Neuronal stem cell (in vitro differentiated cells): ENCODE measurements around the gene CRACR2B.

Source experiments
- DNase-seq: peaks from one replicate; pipeline ENCODE4 v3.0.0-alpha.2; 2013; ENCODE audit warnings: low spot score
- H2AFZ ChIP-seq: one replicate; pipeline ENCODE4 v1.6.1; 2013; ENCODE audit warnings: mild to moderate bottlenecking, low read length, inconsistent platforms
- H2AK5ac ChIP-seq: 2 replicates; pipeline ENCODE4 v1.6.1; 2013; ENCODE audit warnings: low read depth, mild to moderate bottlenecking, inconsistent platforms, low read length, moderate library complexity, mixed read lengths
- H2BK120ac ChIP-seq: 2 replicates; pipeline ENCODE4 v1.6.1; 2013; ENCODE audit warnings: low read depth, mild to moderate bottlenecking, inconsistent platforms, low read length, moderate library complexity, mixed read lengths
- H2BK12ac ChIP-seq: one replicate; pipeline ENCODE4 v1.6.1; 2013; ENCODE audit warnings: low read length, inconsistent platforms
- H2BK15ac ChIP-seq: 2 replicates; pipeline ENCODE4 v1.6.1; 2013; ENCODE audit warnings: mild to moderate bottlenecking, low read length, inconsistent platforms, mixed read lengths
- H2BK5ac ChIP-seq: one replicate; pipeline ENCODE4 v1.6.1; 2013; ENCODE audit warnings: inconsistent platforms, mild to moderate bottlenecking, low read length, moderate library complexity
- H3K14ac ChIP-seq: one replicate; pipeline ENCODE4 v1.6.1; 2013; ENCODE audit warnings: low read length, inconsistent platforms
- H3K18ac ChIP-seq: 2 replicates; pipeline ENCODE4 v1.6.1; 2013; ENCODE audit warnings: low read length, inconsistent platforms
- H3K23ac ChIP-seq: 2 replicates; pipeline ENCODE4 v1.6.1; 2013; ENCODE audit warnings: low read depth, mild to moderate bottlenecking, mixed read lengths, low read length, inconsistent platforms; ENCODE audit not compliant: poor library complexity
- H3K27ac ChIP-seq: replicated peaks from 3 replicates; pipeline ENCODE4 v1.5.1; 2013; ENCODE audit warnings: low read length, inconsistent platforms
- H3K27me3 ChIP-seq, 3 experiments: 2 replicates each; pipeline ENCODE4 v1.6.1; 2013; ENCODE audit warnings: low read length in 3 of 3, mild to moderate bottlenecking in 2 of 3, inconsistent platforms in 1 of 3, low read depth in 1 of 3, mixed read lengths in 1 of 3, moderate library complexity in 1 of 3; ENCODE audit not compliant: control insufficient read depth in 3 of 3, insufficient read depth in 3 of 3
- H3K36me3 ChIP-seq, 2 donors: replicated peaks in 1 of 2; 2 replicates each; pipeline ENCODE4 v1.6.1; 2013; ENCODE audit warnings: low read length in 2 of 2; ENCODE audit not compliant: control insufficient read depth in 2 of 2, insufficient read depth in 2 of 2
- H3K4ac ChIP-seq: 2 replicates; pipeline ENCODE4 v1.6.1; 2013; ENCODE audit warnings: inconsistent platforms, mild to moderate bottlenecking, low read length, moderate library complexity
- H3K4me1 ChIP-seq, 2 donors: 1 replicate in 1 of 2; 2 replicates in 1 of 2; pipeline ENCODE4 v1.6.1; 2013; ENCODE audit warnings: low read length in 2 of 2, low read depth in 1 of 2; ENCODE audit not compliant: control insufficient read depth in 2 of 2, insufficient read depth in 1 of 2
- H3K4me2 ChIP-seq: one replicate; pipeline ENCODE4 v1.6.1; 2013; ENCODE audit warnings: mild to moderate bottlenecking, low read length, inconsistent platforms; ENCODE audit not compliant: insufficient read depth, poor library complexity, severe bottlenecking
- H3K4me3 ChIP-seq, 2 donors: 2 replicates each; pipeline ENCODE4 v1.5.1; 2013; ENCODE audit warnings: low read length in 2 of 2, mild to moderate bottlenecking in 2 of 2, inconsistent platforms in 1 of 2, moderate library complexity in 1 of 2
- H3K79me1 ChIP-seq: one replicate; pipeline ENCODE4 v1.6.1; 2013; ENCODE audit warnings: low read depth, mild to moderate bottlenecking, inconsistent platforms, low read length, moderate library complexity
- H3K9ac ChIP-seq: one replicate; pipeline ENCODE4 v1.6.1; 2013; ENCODE audit warnings: mild to moderate bottlenecking, low read depth, low read length, inconsistent platforms; ENCODE audit not compliant: poor library complexity
- H3K9me3 ChIP-seq, 2 donors: replicated peaks in 1 of 2; 2 replicates each; pipeline versions ENCODE3 to v1.6.1; 2013; ENCODE audit warnings: low read length in 2 of 2, mild to moderate bottlenecking in 2 of 2, inconsistent platforms in 1 of 2, low read depth in 1 of 2, mixed read lengths in 1 of 2, moderate library complexity in 1 of 2; ENCODE audit not compliant: control insufficient read depth in 2 of 2, insufficient read depth in 1 of 2
- H4K8ac ChIP-seq: one replicate; pipeline ENCODE4 v1.6.1; 2013; ENCODE audit warnings: low read depth, mild to moderate bottlenecking, inconsistent platforms, low read length, moderate library complexity
- H4K91ac ChIP-seq: one replicate; pipeline ENCODE4 v1.6.1; 2013; ENCODE audit warnings: low read length, low read depth, mild to moderate bottlenecking, inconsistent platforms; ENCODE audit not compliant: poor library complexity
- WGBS, 2 donors: extraction: QIAGEN DNeasy Blood & Tissue Kit; methylation state at CpG; one replicate each; pipeline ENCODE4 v1.1.7; 2013; ENCODE audit warnings: missing lambda C conversion rate in 2 of 2, mixed read lengths in 1 of 2; ENCODE audit not compliant: insufficient read length in 2 of 2, insufficient replicate concordance in 1 of 2; ENCODE audit errors: extremely low coverage in 2 of 2; 5-methylcytosine and 5-hydroxymethylcytosine counted together

CRACR2B gene

DNA sequence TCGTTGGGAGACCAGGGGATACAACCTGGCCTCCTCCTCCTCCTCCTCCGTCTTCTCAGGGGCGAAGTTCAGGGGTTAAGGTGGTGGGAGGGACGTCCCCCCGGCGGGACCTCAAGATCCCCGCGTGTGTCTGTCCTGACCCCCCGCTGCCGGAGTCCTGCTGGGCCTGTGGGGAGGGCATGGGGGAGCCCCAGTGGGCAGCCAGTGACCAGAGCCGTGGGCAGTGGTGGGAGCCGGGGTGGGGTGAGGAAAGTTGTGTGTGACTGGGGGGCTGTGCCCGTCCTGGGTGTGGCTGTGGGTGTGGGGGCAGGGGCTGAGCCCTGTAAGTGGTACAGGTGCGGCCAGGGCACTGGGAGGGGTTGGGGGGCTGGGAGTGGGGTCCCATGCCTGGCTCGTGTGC lies 25.0 kb downstream of the CRACR2B start:
- Histone ChIP-seq H2BK12ac (no peak overlapping the region), H3K23ac (peak overlapping the region; percentile 55), H3K27me3 (peaks cover 0 to 20% (median 0%) of the 10 kb centered on the region in 3 experiments), H3K9ac (no peak overlapping the region), H2BK5ac (no peak overlapping the region), H3K4ac (no peak overlapping the region), H3K4me3 (no peak overlapping the region), H4K8ac (no peak overlapping the region), H2BK15ac (peak overlapping the region; percentile 98), H3K27ac (no peak overlapping the region), H2AK5ac (peak overlapping the region; percentile 98), H2BK120ac (no peak overlapping the region), H3K9me3 (no peaks in the 10 kb centered on the region), H2AFZ (no peak overlapping the region), H3K14ac (peak overlapping the region; percentile 38), H3K36me3 (no peaks in the 10 kb centered on the region), H3K4me2 (no peak overlapping the region), H3K4me1 (peaks cover 42 to 46% of the 10 kb centered on the region in 2 donors), H3K18ac (peak overlapping the region; percentile 48), H3K79me1 (peaks cover 23% of the 10 kb centered on the region), H4K91ac (no peak overlapping the region)
- no CpG with 5 or more reads among the region's 15 CpGs for WGBS, 2 donors
- DNase-seq, result no peak

DNA sequence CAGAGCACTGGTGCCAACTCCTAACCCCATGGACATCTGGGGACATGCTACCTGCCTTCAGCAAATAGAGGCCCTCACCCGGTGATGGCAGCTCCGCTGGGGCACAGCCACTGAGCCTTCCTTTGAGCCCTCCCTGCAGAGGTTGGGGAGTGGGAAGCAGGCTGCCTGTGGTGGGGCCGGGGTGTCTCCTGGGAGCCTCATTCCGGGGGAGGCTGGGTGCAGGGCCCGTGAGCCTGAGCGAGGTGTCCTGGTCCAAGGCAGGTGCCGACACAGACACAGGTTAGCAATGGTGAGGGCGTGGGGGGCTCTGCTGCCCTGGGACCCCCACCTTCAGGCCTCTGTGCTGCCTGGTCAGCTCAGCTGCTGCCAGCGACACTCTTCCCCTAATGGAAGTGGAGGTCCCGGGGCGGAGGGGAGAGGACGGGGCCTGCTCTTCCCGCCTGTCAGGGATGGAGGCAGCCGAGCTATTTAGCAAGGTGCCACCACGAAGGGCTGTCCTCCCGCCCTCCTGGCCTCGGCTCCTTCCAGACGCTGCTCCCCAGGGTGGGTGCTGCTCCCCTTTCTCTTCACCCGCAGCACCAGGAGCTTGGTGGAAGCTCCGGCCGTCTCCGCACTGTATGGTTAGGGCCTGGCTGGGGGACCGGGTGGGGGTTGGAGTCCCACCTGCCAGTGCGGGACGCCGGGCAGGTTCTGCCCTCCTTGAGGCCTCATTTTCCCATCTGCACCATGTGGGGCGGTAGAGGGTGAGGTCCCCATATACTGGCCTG lies 26.1 kb downstream of the CRACR2B start:
- no peak overlapping the region for H3K4me3 ChIP-seq
- H2BK15ac ChIP-seq, result peak overlapping the region; percentile 98
- H4K91ac ChIP-seq, result no peak overlapping the region
- H2AK5ac ChIP-seq, result peak overlapping the region; percentile 99
- H3K4ac ChIP-seq, result peak overlapping the region; percentile 66
- peaks cover 0 to 15% (median 0%) of the 10 kb centered on the region in 3 experiments for H3K27me3 ChIP-seq
- peak overlapping the region; percentile 98 for H2BK12ac ChIP-seq
- no peak for DNase-seq
- H2AFZ ChIP-seq, result no peak overlapping the region
- H3K23ac ChIP-seq, result peak overlapping the region; percentile 91
- H3K9ac ChIP-seq, result peak overlapping the region; percentile 30
- peak overlapping the region; percentile 93 for H3K18ac ChIP-seq
- no peak overlapping the region for H4K8ac ChIP-seq
- no peak overlapping the region for H3K4me2 ChIP-seq
- no peak overlapping the region for H3K14ac ChIP-seq
- H3K4me1 ChIP-seq, result peaks cover 38 to 42% of the 10 kb centered on the region in 2 donors
- H2BK5ac ChIP-seq, result peak overlapping the region; percentile 39
- no peaks in the 10 kb centered on the region for H3K36me3 ChIP-seq
- no peak overlapping the region for H3K27ac ChIP-seq
- no peaks in the 10 kb centered on the region for H3K9me3 ChIP-seq
- H3K79me1 ChIP-seq, result peaks cover 27% of the 10 kb centered on the region
- WGBS, 2 donors, result no CpG with 5 or more reads among the region's 27 CpGs
- peak overlapping the region; percentile 72 for H2BK120ac ChIP-seq

DNA sequence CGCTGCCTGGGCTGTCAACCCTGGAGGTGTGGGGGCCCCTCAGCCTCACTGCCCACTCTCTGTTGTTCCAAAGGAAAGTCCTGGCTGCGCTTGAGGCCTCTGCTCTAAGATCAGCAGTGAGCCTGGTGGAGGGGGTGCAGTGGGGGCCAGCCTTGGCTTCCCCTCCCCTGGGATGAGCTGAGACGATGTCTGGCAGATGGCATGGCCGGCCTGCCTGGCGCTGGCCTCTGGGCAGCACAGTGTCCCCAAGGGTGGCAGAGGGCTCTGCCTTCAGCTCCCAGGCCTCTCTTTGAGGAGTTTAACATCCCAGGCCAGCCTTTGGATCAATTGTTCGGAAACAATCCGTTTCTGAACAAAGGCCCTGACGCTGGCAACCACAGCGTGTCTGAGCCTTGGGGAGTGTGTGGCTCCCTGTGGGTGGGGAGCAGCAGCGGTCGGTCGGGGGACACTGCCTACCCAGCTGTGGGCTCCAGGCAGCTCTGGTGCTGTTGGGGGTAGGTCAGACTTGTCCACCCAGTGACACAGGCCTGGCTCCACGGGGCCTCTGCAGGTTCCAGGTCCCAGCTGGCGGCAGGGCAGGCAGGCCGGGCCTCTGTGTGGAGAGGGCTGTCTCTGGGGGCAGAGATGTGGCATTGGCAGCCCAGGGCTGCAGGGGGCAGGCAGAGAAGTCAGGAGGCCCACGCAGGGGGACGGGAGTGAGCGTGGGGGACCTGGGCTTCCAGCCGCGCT lies 27.0 kb downstream of the CRACR2B start:
- Histone ChIP-seq H3K79me1 (peaks cover 33% of the 10 kb centered on the region), H4K91ac (peak overlapping the region; percentile 85), H2BK15ac (peak overlapping the region; percentile 98), H2BK120ac (peak overlapping the region; percentile 97), H3K9me3 (no peaks in the 10 kb centered on the region), H3K4me3 (no peak overlapping the region), H2AK5ac (peak overlapping the region; percentile 99), H4K8ac (no peak overlapping the region), H3K36me3 (no peaks in the 10 kb centered on the region), H3K4me1 (peaks cover 36 to 37% of the 10 kb centered on the region in 2 donors), H3K27ac (peak overlapping the region; percentile 43), H3K9ac (peak overlapping the region; percentile 88), H2AFZ (no peak overlapping the region), H3K4ac (no peak overlapping the region), H3K18ac (peak overlapping the region; percentile 96), H2BK12ac (peak overlapping the region; percentile 98), H2BK5ac (peak overlapping the region; percentile 90), H3K27me3 (peaks cover 0 to 11% (median 0%) of the 10 kb centered on the region in 3 experiments), H3K14ac (peak overlapping the region; percentile 97), H3K4me2 (peak overlapping the region; percentile 18), H3K23ac (peak overlapping the region; percentile 80)
- WGBS, 2 donors, result no CpG with 5 or more reads among the region's 20 CpGs
- DNase-seq, result no peak

DNA sequence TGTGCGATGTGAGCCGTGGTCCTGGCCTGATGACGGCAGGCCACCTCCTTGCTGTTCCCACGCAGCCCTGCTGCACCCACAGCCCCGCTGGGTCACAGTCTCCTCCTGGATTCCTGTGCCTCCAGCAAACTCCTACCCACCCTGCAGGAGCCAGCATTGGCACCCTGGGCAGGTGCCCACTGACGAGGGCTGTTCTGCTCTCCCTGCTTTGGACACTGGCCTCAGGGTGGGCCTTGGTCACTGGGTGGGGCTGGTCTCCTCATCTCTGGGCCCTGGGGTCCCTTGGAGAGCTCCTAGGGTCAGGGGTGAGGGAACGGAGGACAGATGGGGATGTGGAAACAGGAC lies 27.6 kb downstream of the CRACR2B start:
- no peak for DNase-seq
- Histone ChIP-seq H3K18ac (peak overlapping the region; percentile 96), H3K4ac (no peak overlapping the region), H4K91ac (peak overlapping the region; percentile 85), H3K27me3 (peaks cover 0 to 8% (median 0%) of the 10 kb centered on the region in 3 experiments), H4K8ac (no peak overlapping the region), H3K79me1 (peaks cover 33% of the 10 kb centered on the region), H3K4me2 (peak overlapping the region; percentile 18), H3K36me3 (no peaks in the 10 kb centered on the region), H3K9me3 (no peaks in the 10 kb centered on the region), H2BK5ac (peak overlapping the region; percentile 90), H2BK15ac (peak overlapping the region; percentile 98), H2AFZ (no peak overlapping the region), H3K14ac (peak overlapping the region; percentile 97), H3K23ac (peak overlapping the region; percentile 85), H3K27ac (no peak overlapping the region), H3K4me3 (no peak overlapping the region), H2BK120ac (peak overlapping the region; percentile 97), H3K4me1 (peaks cover 34 to 36% of the 10 kb centered on the region in 2 donors), H3K9ac (peak overlapping the region; percentile 88), H2AK5ac (peak overlapping the region; percentile 99), H2BK12ac (peak overlapping the region; percentile 73)
- no CpG with 5 or more reads among the region's 7 CpGs for WGBS, 2 donors
